Pancreas (tissue), 10 donors: ENCODE data around the gene ATRN. TPM values are rescaled to one million over a fixed set of nuclear protein-coding genes. Genes with fewer than 3 reads are reported as not detected.

Source experiments
- ATAC-seq, 4 donors: fragments of 200-7000 bp; cut with Tn5 transposase; one replicate each; pipeline versions ENCODE4 v1.8.0 to v1.9.1; 2020; ENCODE audit warnings: mild to moderate bottlenecking in 4 of 4, moderate library complexity in 4 of 4
- DNase-seq, 6 donors: peaks; one replicate each; pipeline ENCODE4 v3.0.0-alpha.2; 2020
- FAIRE-seq: peaks from 2 replicates; lab custom pipeline; 2012; peaks lifted over from hg19 to GRCh38; lab: Jason Lieb, UNC
- H3K27ac ChIP-seq, 4 donors: fragments of 200-600 bp; sonication (generic); 1 replicate in 3 of 4; 2 replicates in 1 of 4; pipeline versions ENCODE4 v1.5.0 to v1.8.0; 2020
- H3K27me3 ChIP-seq, 4 donors: fragments of 200-600 bp; one replicate each; pipeline ENCODE4 v1.8.0; 2021
- H3K36me3 ChIP-seq, 3 donors: fragments of 200-600 bp; sonication (generic) in 1 of 3; one replicate each; pipeline versions ENCODE4 v1.5.0 to v1.8.0; 2020 to 2021
- H3K4me1 ChIP-seq, 3 donors: fragments of 200-600 bp; one replicate each; pipeline ENCODE4 v1.8.0; 2021
- H3K4me3 ChIP-seq, 4 donors: fragments of 200-600 bp; sonication (generic) in 2 of 4; one replicate each; pipeline versions ENCODE4 v1.5.0 to v1.8.0; 2020 to 2021
- H3K9me3 ChIP-seq, 4 donors: fragments of 200-600 bp; one replicate each; pipeline ENCODE4 v1.8.0; 2021
- CTCF ChIP-seq, 4 donors: fragments of 200-600 bp; sonication (generic) in 3 of 4; IDR thresholded peaks; one replicate each; pipeline versions ENCODE4 v1.5.0 to v1.8.0; 2021; ENCODE audit warnings: antibody characterized with exemption in 4 of 4
- WGBS, 2 donors: extraction: QIAGEN DNeasy Blood & Tissue Kit; methylation state at CpG; one replicate each; pipeline ENCODE4 v1.1.7; 2013; 5-methylcytosine and 5-hydroxymethylcytosine counted together
- intact Hi-C, 3 donors: fragments of 100-400 bp; cut with DNase I; formaldehyde crosslinking; loops; one replicate each; pipeline versions ENCODE4 v1.11.1 to v1.14.2; 2022
- polyA plus RNA-seq, 2 donors: library from polyadenylated mRNA; stranded (reverse); fragments of 200-250 nt; gene quantifications; one replicate each; pipeline ENCODE4 v1.2.3, GENCODE V29; 2013
- total RNA-seq, 6 donors: library from RNA; stranded (reverse); fragmentation: NEBNext Ultra II Directional in 4 of 6; extraction: Animal tissue kit (Norgen Biotek cat#: 25700) in 4 of 6; gene quantifications; one replicate each; pipeline versions ENCODE4 v1.2.1 to v1.2.4, GENCODE V29; 2021 to 2023
- donor health status: healthy with polysubstance abuse.
- donor health status: DM: no; HTN: no; CAD: no; lungs with moderate emphysema.
- donor health status: DM: no; HTN: no; CAD: no.
- donor health status: control.
- donor health status: control.
- donor health status: Bipolar disorder and iron deficiency.
- donor health status: DM: yes; HTN: yes; CAD: no.
- donor health status: DM: no; HTN: no; CAD: no.
- donor health status: DM: no; HTN: no; CAD: no.
- donor health status: DM: yes; HTN: yes; CAD: no.

ATRN gene
- total and polyA plus RNA-seq, 8 donors, result 3.6 to 30.4 (median 20.6) TPM

GRCh38 chr20:3580412-3580811 lies 109.6 kb downstream of the ATRN start:
- DNase-seq (no peak), FAIRE-seq (no peak), ATAC-seq (peak in 1 of 4 donors; percentile 16)
- no peaks in the 10 kb centered on the region for H3K27me3 ChIP-seq
- H3K36me3 ChIP-seq, result peaks cover 0 to 39% (median 4%) of the 10 kb centered on the region in 3 donors
- TF ChIP-seq CTCF (IDR thresholded peaks at IDR 0.05), result no peak
- H3K9me3 ChIP-seq, result no peaks in the 10 kb centered on the region
- H3K4me1 ChIP-seq, result no peaks in the 10 kb centered on the region
- 80 to 89% methylated on average over 3 of the region's 3 CpGs for WGBS, 2 donors
- no peak overlapping the region for H3K4me3 ChIP-seq
- intact Hi-C loops, result no loop called here
- H3K27ac ChIP-seq, result no peak overlapping the region

DNA sequence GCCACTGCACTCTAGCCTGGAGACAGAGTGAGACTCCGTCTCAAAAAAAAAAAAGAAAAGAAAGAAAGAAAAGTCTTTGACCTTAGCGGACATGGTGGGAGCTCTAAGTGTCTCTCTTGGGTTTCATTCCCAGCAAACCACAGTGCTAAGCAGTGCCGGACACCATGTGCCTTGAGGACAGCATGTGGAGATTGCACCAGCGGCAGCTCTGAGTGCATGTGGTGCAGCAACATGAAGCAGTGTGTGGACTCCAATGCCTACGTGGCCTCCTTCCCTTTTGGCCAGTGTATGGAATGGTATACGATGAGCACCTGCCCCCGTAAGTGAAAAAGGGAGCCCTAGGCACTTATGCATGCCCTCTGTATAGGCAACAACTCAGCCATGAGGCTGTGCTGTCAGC lies 112.9 kb downstream of the ATRN start:
- no peak for TF ChIP-seq CTCF (IDR thresholded peaks at IDR 0.05)
- ATAC-seq (no peak), DNase-seq (no peak), FAIRE-seq (no peak)
- Histone ChIP-seq H3K27ac (no peak overlapping the region), H3K4me3 (no peak overlapping the region), H3K9me3 (no peaks in the 10 kb centered on the region), H3K4me1 (no peaks in the 10 kb centered on the region), H3K36me3 (peaks cover 3 to 38% (median 4%) of the 10 kb centered on the region in 3 donors), H3K27me3 (no peaks in the 10 kb centered on the region)
- intact Hi-C loops, result no loop called here
- 84 to 98% methylated on average over 7 of the region's 7 CpGs for WGBS, 2 donors

GRCh38 chr20:3586093-3586492 lies 115.3 kb downstream of the ATRN start:
- no peak for DNase-seq
- intact Hi-C loops, result no loop called here
- FAIRE-seq, result no peak
- H3K27ac ChIP-seq, result no peak overlapping the region
- TF ChIP-seq CTCF (IDR thresholded peaks at IDR 0.05), result no peak
- WGBS, 2 donors, result 94 to 96% methylated on average over 1 of the region's 1 CpG
- peaks cover 3 to 39% (median 5%) of the 10 kb centered on the region in 3 donors for H3K36me3 ChIP-seq
- no peak for ATAC-seq
- H3K9me3 ChIP-seq, result no peaks in the 10 kb centered on the region
- no peaks in the 10 kb centered on the region for H3K27me3 ChIP-seq
- no peaks in the 10 kb centered on the region for H3K4me1 ChIP-seq
- no peak overlapping the region for H3K4me3 ChIP-seq

GRCh38 chr20:3590164-3590563 lies 119.3 kb downstream of the ATRN start:
- no peaks in the 10 kb centered on the region for H3K27me3 ChIP-seq
- DNase-seq (no peak), FAIRE-seq (no peak), ATAC-seq (no peak)
- TF ChIP-seq CTCF (IDR thresholded peaks at IDR 0.05), result no peak
- 97 to 100% methylated on average over 1 of the region's 1 CpG for WGBS, 2 donors
- no peak overlapping the region for H3K27ac ChIP-seq
- intact Hi-C loops, result no loop called here
- H3K4me1 ChIP-seq, result no peaks in the 10 kb centered on the region
- H3K4me3 ChIP-seq, result no peak overlapping the region
- no peaks in the 10 kb centered on the region for H3K9me3 ChIP-seq
- H3K36me3 ChIP-seq, result peaks cover 3 to 51% (median 16%) of the 10 kb centered on the region in 3 donors

GRCh38 chr20:3592931-3593330 lies 122.1 kb downstream of the ATRN start:
- no peak overlapping the region for H3K4me3 ChIP-seq
- H3K4me1 ChIP-seq, result no peaks in the 10 kb centered on the region
- no peaks in the 10 kb centered on the region for H3K9me3 ChIP-seq
- no peaks in the 10 kb centered on the region for H3K27me3 ChIP-seq
- FAIRE-seq (no peak), ATAC-seq (no peak), DNase-seq (no peak)
- no peak for TF ChIP-seq CTCF (IDR thresholded peaks at IDR 0.05)
- H3K36me3 ChIP-seq, result peaks cover 0 to 55% (median 16%) of the 10 kb centered on the region in 3 donors
- no peak overlapping the region for H3K27ac ChIP-seq
- intact Hi-C loops, result no loop called here
- WGBS, 2 donors, result 93% methylated on average over 4 of the region's 4 CpGs
